DND-41 (cell line): ENCODE measurements around the gene RGS6.

ENCODE experiments used
- ATAC-seq: fragments of 200-7000 bp; cut with Tn5 transposase; 3 replicates; pipeline ENCODE4 v1.9.1; 2021; ENCODE audit warnings: low read depth; ENCODE audit not compliant: insufficient read depth
- DNase-seq: peaks from one replicate; pipeline ENCODE4 v3.0.0-alpha.2; 2020
- H2AFZ ChIP-seq: 2 replicates; pipeline ENCODE4 v1.6.0; 2012; ENCODE audit warnings: low read depth, low read length
- H3K27ac ChIP-seq: 2 replicates; pipeline ENCODE4 v1.5.1; 2012; ENCODE audit warnings: low read length, inconsistent platforms
- H3K27me3 ChIP-seq: fragments of 200-600 bp; sonication (generic); 2 replicates; pipeline ENCODE4 v1.6.0; 2012; ENCODE audit warnings: low read length, mild to moderate bottlenecking, inconsistent platforms; ENCODE audit not compliant: insufficient read depth, poor library complexity
- H3K36me3 ChIP-seq: 2 replicates; pipeline ENCODE4 v1.5.1; 2012; ENCODE audit warnings: low read length, inconsistent platforms; ENCODE audit not compliant: insufficient read depth
- H3K4me1 ChIP-seq: 2 replicates; pipeline ENCODE4 v1.5.1; 2012; ENCODE audit warnings: mild to moderate bottlenecking, low read length; ENCODE audit not compliant: insufficient read depth
- H3K4me2 ChIP-seq: 2 replicates; pipeline ENCODE4 v1.6.0; 2012; ENCODE audit warnings: mild to moderate bottlenecking, moderate library complexity, low read length, inconsistent platforms; ENCODE audit not compliant: insufficient read depth
- H3K4me3 ChIP-seq, 2 experiments: fragments of 200-600 bp in 1 of 2; shearing (Covaris generic) in 1 of 2; 2 replicates each; pipeline ENCODE4 v1.5.1; 2012 to 2016; ENCODE audit warnings: inconsistent platforms in 2 of 2, low read length in 2 of 2, mild to moderate bottlenecking in 2 of 2, low read depth in 1 of 2, moderate library complexity in 1 of 2
- H3K79me2 ChIP-seq: 2 replicates; pipeline ENCODE4 v1.6.0; 2012; ENCODE audit warnings: low read length, inconsistent platforms; ENCODE audit not compliant: insufficient read depth
- H3K9ac ChIP-seq: 2 replicates; pipeline ENCODE4 v1.6.0; 2012; ENCODE audit warnings: low read depth, mild to moderate bottlenecking, inconsistent platforms, low read length, moderate library complexity
- H3K9me3 ChIP-seq: 2 replicates; pipeline ENCODE4 v1.5.1; 2012; ENCODE audit warnings: low read length, moderate library complexity, mild to moderate bottlenecking, inconsistent platforms; ENCODE audit not compliant: insufficient read depth, severe bottlenecking
- H4K20me1 ChIP-seq: 2 replicates; pipeline ENCODE4 v1.6.0; 2012; ENCODE audit warnings: low read length; ENCODE audit not compliant: insufficient read depth
- EZH2 ChIP-seq: IDR thresholded peaks from 3 replicates; pipeline ENCODE4 v1.6.1; 2012; ENCODE audit warnings: borderline replicate concordance, low read depth, mild to moderate bottlenecking, moderate library complexity, low read length, inconsistent platforms; ENCODE audit not compliant: severe bottlenecking
- TF ChIP-seq, protein P1 (sequence below): IDR thresholded peaks from 2 replicates; pipeline ENCODE4 v1.5.1; 2012; ENCODE audit warnings: borderline replicate concordance, low read length, moderate library complexity, mild to moderate bottlenecking; ENCODE audit not compliant: poor library complexity, severe bottlenecking; ENCODE audit errors: extremely low read depth

The RGS6 gene

GRCh38 chr14:72577521-72577920 is 645.3 kb downstream of the RGS6 start:
- TF ChIP-seq EZH2: no peak
- peaks cover 51% of the 10 kb centered on the region for H3K27me3 ChIP-seq
- H3K9ac ChIP-seq: no peak overlapping the region
- no peak overlapping the region for H3K27ac ChIP-seq
- no peak for ATAC-seq
- H3K4me3 ChIP-seq: no peak overlapping the region
- H2AFZ ChIP-seq: no peak overlapping the region
- no peak for DNase-seq
- H3K36me3 ChIP-seq: no peaks in the 10 kb centered on the region
- H3K9me3 ChIP-seq: no peaks in the 10 kb centered on the region
- no peaks in the 10 kb centered on the region for H3K4me1 ChIP-seq
- H4K20me1 ChIP-seq: no peaks in the 10 kb centered on the region; the same call in 1 of the 2 replicates
- no peak overlapping the region for H3K4me2 ChIP-seq
- no peaks in the 10 kb centered on the region for H3K79me2 ChIP-seq

GRCh38 chr14:72578514-72578913 is 646.3 kb downstream of the RGS6 start:
- no peaks in the 10 kb centered on the region for H3K9me3 ChIP-seq
- no peak overlapping the region for H3K9ac ChIP-seq
- no peaks in the 10 kb centered on the region for H3K79me2 ChIP-seq
- TF ChIP-seq, protein P1, sequence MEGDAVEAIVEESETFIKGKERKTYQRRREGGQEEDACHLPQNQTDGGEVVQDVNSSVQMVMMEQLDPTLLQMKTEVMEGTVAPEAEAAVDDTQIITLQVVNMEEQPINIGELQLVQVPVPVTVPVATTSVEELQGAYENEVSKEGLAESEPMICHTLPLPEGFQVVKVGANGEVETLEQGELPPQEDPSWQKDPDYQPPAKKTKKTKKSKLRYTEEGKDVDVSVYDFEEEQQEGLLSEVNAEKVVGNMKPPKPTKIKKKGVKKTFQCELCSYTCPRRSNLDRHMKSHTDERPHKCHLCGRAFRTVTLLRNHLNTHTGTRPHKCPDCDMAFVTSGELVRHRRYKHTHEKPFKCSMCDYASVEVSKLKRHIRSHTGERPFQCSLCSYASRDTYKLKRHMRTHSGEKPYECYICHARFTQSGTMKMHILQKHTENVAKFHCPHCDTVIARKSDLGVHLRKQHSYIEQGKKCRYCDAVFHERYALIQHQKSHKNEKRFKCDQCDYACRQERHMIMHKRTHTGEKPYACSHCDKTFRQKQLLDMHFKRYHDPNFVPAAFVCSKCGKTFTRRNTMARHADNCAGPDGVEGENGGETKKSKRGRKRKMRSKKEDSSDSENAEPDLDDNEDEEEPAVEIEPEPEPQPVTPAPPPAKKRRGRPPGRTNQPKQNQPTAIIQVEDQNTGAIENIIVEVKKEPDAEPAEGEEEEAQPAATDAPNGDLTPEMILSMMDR: no peak
- no peak for DNase-seq
- H3K36me3 ChIP-seq: no peaks in the 10 kb centered on the region
- H3K27ac ChIP-seq: no peak overlapping the region
- H3K4me1 ChIP-seq: no peaks in the 10 kb centered on the region
- H3K4me2 ChIP-seq: no peak overlapping the region
- no peaks in the 10 kb centered on the region; the same call in 1 of the 2 replicates for H4K20me1 ChIP-seq
- peaks cover 48% of the 10 kb centered on the region for H3K27me3 ChIP-seq
- H2AFZ ChIP-seq: no peak overlapping the region
- no peak for ATAC-seq
- no peak overlapping the region for H3K4me3 ChIP-seq

- Histone ChIP-seq H3K9ac (no peak overlapping the region), H3K27ac (no peak overlapping the region), H3K79me2 (no peaks in the 10 kb centered on the region), H3K36me3 (no peaks in the 10 kb centered on the region), H2AFZ (no peak overlapping the region), H3K4me3 (no peak overlapping the region), H4K20me1 (no peaks in the 10 kb centered on the region), H3K4me1 (no peaks in the 10 kb centered on the region), H3K4me2 (no peak overlapping the region), H3K27me3 (peaks cover 50% of the 10 kb centered on the region), H3K9me3 (no peaks in the 10 kb centered on the region)
- DNase-seq: no peak
- ATAC-seq: no peak
- TF ChIP-seq, protein P1: no peak
- TF ChIP-seq EZH2: no peak
Observed at GRCh38 chr14:72582582-72582981, 650.4 kb downstream of the RGS6 start.

- Histone ChIP-seq H2AFZ (no peak overlapping the region), H3K4me3 (no peak overlapping the region), H3K36me3 (no peaks in the 10 kb centered on the region), H3K79me2 (no peaks in the 10 kb centered on the region), H3K9ac (no peak overlapping the region), H4K20me1 (no peaks in the 10 kb centered on the region), H3K4me2 (no peak overlapping the region), H3K9me3 (no peaks in the 10 kb centered on the region), H3K27ac (no peak overlapping the region), H3K27me3 (peaks cover 56% of the 10 kb centered on the region), H3K4me1 (no peaks in the 10 kb centered on the region)
- no peak for ATAC-seq
- TF ChIP-seq, protein P1: no peak
- no peak for DNase-seq
Observed at GRCh38 chr14:72583316-72584272, 651.4 kb downstream of the RGS6 start.
